ENCODE measurements around the gene OXGR1. TPM values are rescaled to one million over a fixed set of nuclear protein-coding genes. Genes with fewer than 3 reads are reported as not detected.
A peak's percentile ranks its signal among the peaks of the same experiment; 100 is the strongest.

Gene OXGR1
- polyA plus RNA-seq, 1 donor (not counting 4 experiments of a cell fraction or from before 2014, with no cell fraction given), result not detected

- H3K9me1 ChIP-seq (ENCODE audit: control insufficient read depth, extremely low read depth, insufficient read depth, low read length), result no peaks in the 10 kb centered on the region
- H3K9me3 ChIP-seq (ENCODE audit: control insufficient read depth, low read depth, low read length), result no peaks in the 10 kb centered on the region
- H2AFZ ChIP-seq (ENCODE audit: control insufficient read depth, low read length), result no peak overlapping the region
- H3K27ac ChIP-seq (ENCODE audit: control insufficient read depth, insufficient read depth, low read length), result no peak overlapping the region
- H3K79me2 ChIP-seq (ENCODE audit: control insufficient read depth, insufficient read depth, low read length), result no peaks in the 10 kb centered on the region
- H3K9ac ChIP-seq (ENCODE audit: control insufficient read depth, extremely low read depth, insufficient read depth, low read length), result no peak overlapping the region
- no peaks in the 10 kb centered on the region for H3K36me3 ChIP-seq (ENCODE audit: control insufficient read depth in 2 of 2, extremely low read depth in 1 of 2, insufficient read depth in 2 of 2, low read length in 2 of 2)
- no peaks in the 10 kb centered on the region for H3K4me1 ChIP-seq (ENCODE audit: control insufficient read depth, extremely low read depth, insufficient read depth, low read length)
- no peaks in the 10 kb centered on the region for H4K20me1 ChIP-seq (ENCODE audit: control insufficient read depth, extremely low read depth, insufficient read depth, low read length)
- no peaks in the 10 kb centered on the region for H3K27me3 ChIP-seq (ENCODE audit: control insufficient read depth, extremely low read depth, insufficient read depth, low read length)
- no peak overlapping the region for H3K4me3 ChIP-seq (ENCODE audit: control insufficient read depth in 2 of 3, extremely low read depth in 1 of 3, insufficient read depth in 2 of 3, low read depth in 1 of 3, low read length in 3 of 3)
- dilution Hi-C loops (cut with MboI; ENCODE audit: extremely low pct_ligation_motif_present, low sequenced_read_pairs), result no loop called here
- DNase-seq (ENCODE audit: low read depth, low spot score), result no peak
- TF ChIP-seq EZH2 (IDR thresholded peaks at IDR 0.05; ENCODE audit: low read length), result no peak
- TF ChIP-seq CTCF (optimal IDR thresholded peaks at IDR 0.05 in 1 of 3, IDR thresholded peaks at IDR 0.05 in 1 of 3, conservative IDR thresholded peaks at IDR 0.05 in 1 of 3; ENCODE audit: extremely low read depth in 1 of 3, insufficient read depth in 2 of 3, low read length in 3 of 3), result no peak
- no peak for FAIRE-seq
- H3K4me2 ChIP-seq (ENCODE audit: control insufficient read depth, extremely low read depth, insufficient read depth, low read depth, low read length), result no peak overlapping the region
Measured at GRCh38 chr13:96966415-96967102, 27.7 kb downstream of the OXGR1 start.

- no peak for TF ChIP-seq EZH2 (IDR thresholded peaks at IDR 0.05; ENCODE audit: low read length)
- TF ChIP-seq CTCF (optimal IDR thresholded peaks at IDR 0.05 in 1 of 3, IDR thresholded peaks at IDR 0.05 in 1 of 3, conservative IDR thresholded peaks at IDR 0.05 in 1 of 3; ENCODE audit: extremely low read depth in 1 of 3, insufficient read depth in 2 of 3, low read length in 3 of 3), result peak in 1 of 3 experiments; percentile 7
- H3K9me1 ChIP-seq (ENCODE audit: control insufficient read depth, extremely low read depth, insufficient read depth, low read length), result no peaks in the 10 kb centered on the region
- H3K4me3 ChIP-seq (ENCODE audit: control insufficient read depth in 2 of 3, extremely low read depth in 1 of 3, insufficient read depth in 2 of 3, low read depth in 1 of 3, low read length in 3 of 3), result no peak overlapping the region
- no peaks in the 10 kb centered on the region for H3K27me3 ChIP-seq (ENCODE audit: control insufficient read depth, extremely low read depth, insufficient read depth, low read length)
- no peak overlapping the region for H3K4me2 ChIP-seq (ENCODE audit: control insufficient read depth, extremely low read depth, insufficient read depth, low read depth, low read length)
- H3K36me3 ChIP-seq (ENCODE audit: control insufficient read depth in 2 of 2, extremely low read depth in 1 of 2, insufficient read depth in 2 of 2, low read length in 2 of 2), result no peaks in the 10 kb centered on the region
- DNase-seq (ENCODE audit: low read depth, low spot score), result no peak
- H3K4me1 ChIP-seq (ENCODE audit: control insufficient read depth, extremely low read depth, insufficient read depth, low read length), result no peaks in the 10 kb centered on the region
- H3K27ac ChIP-seq (ENCODE audit: control insufficient read depth, insufficient read depth, low read length), result no peak overlapping the region
- no peak overlapping the region for H3K9ac ChIP-seq (ENCODE audit: control insufficient read depth, extremely low read depth, insufficient read depth, low read length)
- dilution Hi-C loops (cut with MboI; ENCODE audit: extremely low pct_ligation_motif_present, low sequenced_read_pairs), result no loop called here
- no peaks in the 10 kb centered on the region for H3K79me2 ChIP-seq (ENCODE audit: control insufficient read depth, insufficient read depth, low read length)
- H4K20me1 ChIP-seq (ENCODE audit: control insufficient read depth, extremely low read depth, insufficient read depth, low read length), result no peaks in the 10 kb centered on the region
- no peaks in the 10 kb centered on the region for H3K9me3 ChIP-seq (ENCODE audit: control insufficient read depth, low read depth, low read length)
- no peak overlapping the region for H2AFZ ChIP-seq (ENCODE audit: control insufficient read depth, low read length)
- FAIRE-seq, result no peak
Measured at GRCh38 chr13:96963786-96964475, 30.3 kb downstream of the OXGR1 start.

Measured in keratinocyte (primary cell).